ENCODE measurements around the gene PCDHGB3. TPM values are rescaled to one million over a fixed set of nuclear protein-coding genes. Genes with fewer than 3 reads are reported as not detected.
A peak's percentile ranks its signal among the peaks of the same experiment; 100 is the strongest.

The PCDHGB3 gene
- total RNA-seq, result 6.2 and 8.0 TPM in 2 replicates

GRCh38 chr5:141369994-141370848 lies at the start of gene PCDHGB3:
TSS of gene PCDHGB3 (plus strand) at chr5:141370242. CDS start at chr5:141370395, 153 bp downstream.
- peak; percentile 60 for TF ChIP-seq CTCF (IDR thresholded peaks at IDR 0.05; ENCODE audit: extremely low read depth, low read depth, low read length)
- no peak within 1 kb of the TSS for H3K27ac ChIP-seq (ENCODE audit: low read depth, low read length)

GRCh38 chr5:141322261-141322660 lies 47.8 kb upstream of the PCDHGB3 start:
- Histone ChIP-seq H3K4me3 (ENCODE audit: insufficient read depth, low read length) (no peak overlapping the region), H3K9me3 (ENCODE audit: low read depth, low read length) (peaks cover 19% of the 10 kb centered on the region), H3K4me1 (ENCODE audit: insufficient read depth, low read length) (peaks cover 4% of the 10 kb centered on the region), H2AFZ (ENCODE audit: low read length) (no peak overlapping the region), H3K79me2 (ENCODE audit: insufficient read depth, low read length) (peaks cover 25% of the 10 kb centered on the region), H3K27me3 (ENCODE audit: insufficient read depth, low read length) (no peaks in the 10 kb centered on the region), H3K27ac (ENCODE audit: low read depth, low read length) (no peak overlapping the region), H4K20me1 (ENCODE audit: insufficient read depth, low read length) (peaks cover 20% of the 10 kb centered on the region), H3K36me3 (ENCODE audit: insufficient read depth, low read length) (peaks cover 22% of the 10 kb centered on the region), H3K4me2 (ENCODE audit: insufficient read depth, low read length) (no peak overlapping the region)
- no peak for TF ChIP-seq CTCF (IDR thresholded peaks at IDR 0.05; ENCODE audit: extremely low read depth, low read depth, low read length)
- DNase-seq (ENCODE audit: insufficient read length, low spot score, missing footprints), result no peak

More at GRCh38 chr5:141369994-141370848, at the start of gene PCDHGB3:
- peak; percentile 87 for DNase-seq (ENCODE audit: insufficient read length, low spot score, missing footprints)
- Histone ChIP-seq H3K4me3 (ENCODE audit: insufficient read depth, low read length) (peak within 1 kb of the TSS; percentile 67), H3K4me2 (ENCODE audit: insufficient read depth, low read length) (peak within 1 kb of the TSS; percentile 78), H4K20me1 (ENCODE audit: insufficient read depth, low read length) (no peaks in the 10 kb centered on the region), H2AFZ (ENCODE audit: low read length) (peak within 1 kb of the TSS; percentile 70), H3K27me3 (ENCODE audit: insufficient read depth, low read length) (peaks cover 41% of the 10 kb centered on the region), H3K4me1 (ENCODE audit: insufficient read depth, low read length) (no peaks in the 10 kb centered on the region), H3K9me3 (ENCODE audit: low read depth, low read length) (peaks cover 17% of the 10 kb centered on the region), H3K36me3 (ENCODE audit: insufficient read depth, low read length) (no peaks in the 10 kb centered on the region), H3K79me2 (ENCODE audit: insufficient read depth, low read length) (no peaks in the 10 kb centered on the region)

- H2AFZ ChIP-seq (ENCODE audit: low read length), result peak overlapping the region; percentile 97
- H3K36me3 ChIP-seq (ENCODE audit: insufficient read depth, low read length), result no peaks in the 10 kb centered on the region
- H3K4me3 ChIP-seq (ENCODE audit: insufficient read depth, low read length), result peak overlapping the region; percentile 77
- H3K79me2 ChIP-seq (ENCODE audit: insufficient read depth, low read length), result no peaks in the 10 kb centered on the region
- no peaks in the 10 kb centered on the region for H4K20me1 ChIP-seq (ENCODE audit: insufficient read depth, low read length)
- TF ChIP-seq CTCF (IDR thresholded peaks at IDR 0.05; ENCODE audit: extremely low read depth, low read depth, low read length), result peak; percentile 85
- peaks cover 4% of the 10 kb centered on the region for H3K27me3 ChIP-seq (ENCODE audit: insufficient read depth, low read length)
- peaks cover 9% of the 10 kb centered on the region for H3K4me1 ChIP-seq (ENCODE audit: insufficient read depth, low read length)
- H3K9me3 ChIP-seq (ENCODE audit: low read depth, low read length), result no peaks in the 10 kb centered on the region
- H3K27ac ChIP-seq (ENCODE audit: low read depth, low read length), result peak overlapping the region; percentile 47
- peak overlapping the region; percentile 98 for H3K4me2 ChIP-seq (ENCODE audit: insufficient read depth, low read length)
- peak; percentile 89 for DNase-seq (ENCODE audit: insufficient read length, low spot score, missing footprints)
Measured at GRCh38 chr5:141326088-141326854, 43.8 kb upstream of the PCDHGB3 start.

GRCh38 chr5:141328231-141328630 lies 41.8 kb upstream of the PCDHGB3 start:
- Histone ChIP-seq H3K4me3 (ENCODE audit: insufficient read depth, low read length) (no peak overlapping the region), H3K9me3 (ENCODE audit: low read depth, low read length) (no peaks in the 10 kb centered on the region), H3K36me3 (ENCODE audit: insufficient read depth, low read length) (no peaks in the 10 kb centered on the region), H3K4me1 (ENCODE audit: insufficient read depth, low read length) (peaks cover 9% of the 10 kb centered on the region), H3K27ac (ENCODE audit: low read depth, low read length) (no peak overlapping the region), H3K4me2 (ENCODE audit: insufficient read depth, low read length) (no peak overlapping the region), H2AFZ (ENCODE audit: low read length) (no peak overlapping the region), H4K20me1 (ENCODE audit: insufficient read depth, low read length) (no peaks in the 10 kb centered on the region), H3K79me2 (ENCODE audit: insufficient read depth, low read length) (no peaks in the 10 kb centered on the region), H3K27me3 (ENCODE audit: insufficient read depth, low read length) (peaks cover 19% of the 10 kb centered on the region)
- no peak for DNase-seq (ENCODE audit: insufficient read length, low spot score, missing footprints)
- TF ChIP-seq CTCF (IDR thresholded peaks at IDR 0.05; ENCODE audit: extremely low read depth, low read depth, low read length), result no peak
